B cell (primary cell): ENCODE data around the gene FOLR3. TPM values are rescaled to one million over a fixed set of nuclear protein-coding genes. Genes with fewer than 3 reads are reported as not detected.
"Not testable (repeated sequence)": the region's sequence is repeated elsewhere in the genome, so short reads cannot be mapped to it uniquely, and the experiment has no call there.

Experiments used
- ATAC-seq: fragments of 200-7000 bp; cut with Tn5 transposase; one replicate; pipeline ENCODE4 v1.10.0; 2021; ENCODE audit warnings: low read depth, mild to moderate bottlenecking, moderate number of reproducible peaks, moderate library complexity
- CTCF ChIA-PET: fragments of 350-600 bp; sonication (Branson Sonifier 250); formaldehyde crosslinking; loops from one replicate; lab custom pipeline; 2021; ENCODE audit warnings: antibody characterized with exemption, inconsistent platforms; lab: Charles Lee
- POLR2A ChIA-PET: fragments of 350-600 bp; sonication (Branson Sonifier 250); formaldehyde crosslinking; loops from one replicate; lab custom pipeline; 2021; ENCODE audit warnings: antibody characterized with exemption; lab: Charles Lee
- DNase-seq: peaks from one replicate; pipeline ENCODE4 v3.0.0; 2013
- H2AFZ ChIP-seq: 2 replicates; pipeline ENCODE4 v1.6.1; 2012; ENCODE audit warnings: mild to moderate bottlenecking, low read depth, low read length; ENCODE audit not compliant: insufficient read depth, poor library complexity, severe bottlenecking
- H3K27ac ChIP-seq, 2 donors: 1 replicate in 1 of 2; 2 replicates in 1 of 2; pipeline ENCODE4 v1.5.1; 2012 to 2013; ENCODE audit warnings: low read length in 2 of 2, mild to moderate bottlenecking in 2 of 2, moderate library complexity in 1 of 2
- H3K27me3 ChIP-seq, 4 experiments: fragments of 200-600 bp in 1 of 4; sonication (generic) in 1 of 4; replicated peaks in 1 of 4; 1 replicate in 2 of 4; 2 replicates in 2 of 4; pipeline versions ENCODE4 v1.6.1 to v1.7.0; 2013 to 2016; ENCODE audit warnings: low read length in 3 of 4, mild to moderate bottlenecking in 2 of 4, mixed read lengths in 1 of 4, moderate library complexity in 1 of 4; ENCODE audit not compliant: insufficient read depth in 4 of 4, control insufficient read depth in 3 of 4; ENCODE audit errors: control extremely low read depth in 1 of 4
- H3K36me3 ChIP-seq, 2 experiments: replicated peaks in 1 of 2; 1 replicate in 1 of 2; 2 replicates in 1 of 2; pipeline versions ENCODE4 v1.6.1 to v1.7.1; 2013; ENCODE audit warnings: low read length in 1 of 2; ENCODE audit not compliant: insufficient read depth in 2 of 2, control insufficient read depth in 1 of 2; ENCODE audit errors: control extremely low read depth in 1 of 2, extremely low read depth in 1 of 2
- H3K4me1 ChIP-seq, 2 donors: fragments of 200-600 bp in 1 of 2; sonication (generic) in 1 of 2; 1 replicate in 1 of 2; 2 replicates in 1 of 2; pipeline versions ENCODE4 v1.5.1 to v1.6.1; 2013 to 2017; ENCODE audit warnings: low read length in 2 of 2; ENCODE audit not compliant: control insufficient read depth in 2 of 2, insufficient read depth in 2 of 2
- H3K4me2 ChIP-seq: replicated peaks from 2 replicates; pipeline ENCODE3; 2012; ENCODE audit warnings: mild to moderate bottlenecking, low read depth, low read length; ENCODE audit not compliant: poor library complexity, severe bottlenecking
- H3K4me3 ChIP-seq, 5 experiments: fragments of 200-600 bp in 1 of 5; sonication (generic) in 1 of 5; 1 replicate in 3 of 5; 2 replicates in 2 of 5; pipeline versions ENCODE4 v1.5.1 to v1.7.0; 2011 to 2016; ENCODE audit warnings: low read length in 4 of 5, mild to moderate bottlenecking in 4 of 5, low read depth in 2 of 5, control low read depth in 1 of 5, moderate library complexity in 1 of 5; ENCODE audit not compliant: insufficient read depth in 1 of 5; ENCODE audit errors: control extremely low read depth in 1 of 5, extremely low read depth in 1 of 5
- H3K79me2 ChIP-seq: fragments of 200-600 bp; sonication (generic); one replicate; pipeline ENCODE4 v1.6.0; 2016; ENCODE audit warnings: low read length; ENCODE audit not compliant: control insufficient read depth, insufficient read depth
- H3K9ac ChIP-seq: fragments of 200-600 bp; sonication (generic); 2 replicates; pipeline ENCODE4 v1.6.1; 2017; ENCODE audit warnings: mild to moderate bottlenecking, low read length, moderate library complexity
- H3K9me3 ChIP-seq, 3 donors: one replicate each; pipeline versions ENCODE4 v1.6.1 to v1.7.1; 2013; ENCODE audit warnings: low read length in 2 of 3; ENCODE audit not compliant: control insufficient read depth in 2 of 3, insufficient read depth in 1 of 3; ENCODE audit errors: control extremely low read depth in 1 of 3
- H4K20me1 ChIP-seq: 2 replicates; pipeline ENCODE4 v1.6.0; 2012; ENCODE audit warnings: mild to moderate bottlenecking, low read length; ENCODE audit not compliant: insufficient read depth, control insufficient read depth, poor library complexity, severe bottlenecking
- H3K27ac Mint-ChIP-seq: one replicate; pipeline ENCODE4 v1.8.0; 2021; ENCODE audit warnings: mixed read lengths
- H3K27me3 Mint-ChIP-seq: one replicate; pipeline ENCODE4 v1.8.0; 2021; ENCODE audit warnings: mixed read lengths
- H3K4me1 Mint-ChIP-seq: one replicate; pipeline ENCODE4 v1.8.0; 2021; ENCODE audit warnings: mixed read lengths
- H3K4me3 Mint-ChIP-seq: one replicate; pipeline ENCODE4 v1.8.0; 2021; ENCODE audit warnings: mixed read lengths
- H3K9me3 Mint-ChIP-seq: one replicate; pipeline ENCODE4 v1.8.0; 2022; ENCODE audit warnings: mixed read lengths; ENCODE audit not compliant: insufficient read depth
- EZH2 ChIP-seq: IDR thresholded peaks from 2 replicates; pipeline ENCODE4 v1.6.1; 2012; ENCODE audit warnings: borderline replicate concordance, low read depth, mild to moderate bottlenecking, moderate library complexity, low read length; ENCODE audit not compliant: insufficient read depth, poor library complexity, severe bottlenecking
- WGBS: methylation state at CpG from one replicate; pipeline ENCODE4 v1.1.5; 2013; ENCODE audit warnings: missing lambda C conversion rate; ENCODE audit not compliant: insufficient coverage; 5-methylcytosine and 5-hydroxymethylcytosine counted together
- intact Hi-C: fragments of 100-400 bp; cut with micrococcal nuclease; formaldehyde crosslinking; loops from one replicate; pipeline ENCODE4 v1.10.0; 2022
- polyA plus RNA-seq: library from polyadenylated mRNA; depleted of rRNA; stranded (reverse); fragments of >200 nt; gene quantifications from 2 replicates; pipeline ENCODE4 v1.2.3, GENCODE V29; 2012
- total RNA-seq, 2 donors: library from RNA; stranded (reverse); fragments of 120-200 nt in 1 of 2; gene quantifications; 1 replicate in 1 of 2; 2 replicates in 1 of 2; pipeline versions ENCODE4 v1.2.3 to v1.2.4, GENCODE V29; 2013 to 2022
- TF ChIP-seq, protein P1 (sequence below): fragments of 200-600 bp; IDR thresholded peaks from one replicate; pipeline ENCODE4 v1.8.0; 2022; ENCODE audit warnings: antibody characterized with exemption, mild to moderate bottlenecking

Gene FOLR3
- total and polyA plus RNA-seq, 2 donors (not counting 1 experiment from before 2014, with no cell fraction given) = 0.10 TPM; not detected in 1

GRCh38 chr11:72150882-72151281 lies 15.4 kb downstream of the FOLR3 start:
- H3K4me1 ChIP-seq = no peaks in the 10 kb centered on the region
- no peak for DNase-seq
- H3K79me2 ChIP-seq = no peaks in the 10 kb centered on the region
- H3K27me3 ChIP-seq = peaks cover 0 to 3% (median 1%) of the 10 kb centered on the region in 4 experiments
- no peak overlapping the region for H3K27ac ChIP-seq
- no peak for ATAC-seq
- no peak overlapping the region for H3K4me3 ChIP-seq
- Mint-ChIP-seq H3K27ac (no peak overlapping the region), H3K4me1 (no peaks in the 10 kb centered on the region), H3K27me3 (no peaks in the 10 kb centered on the region), H3K4me3 (no peak overlapping the region), H3K9me3 (no peaks in the 10 kb centered on the region)
- no peak for TF ChIP-seq EZH2
- TF ChIP-seq, protein P1, sequence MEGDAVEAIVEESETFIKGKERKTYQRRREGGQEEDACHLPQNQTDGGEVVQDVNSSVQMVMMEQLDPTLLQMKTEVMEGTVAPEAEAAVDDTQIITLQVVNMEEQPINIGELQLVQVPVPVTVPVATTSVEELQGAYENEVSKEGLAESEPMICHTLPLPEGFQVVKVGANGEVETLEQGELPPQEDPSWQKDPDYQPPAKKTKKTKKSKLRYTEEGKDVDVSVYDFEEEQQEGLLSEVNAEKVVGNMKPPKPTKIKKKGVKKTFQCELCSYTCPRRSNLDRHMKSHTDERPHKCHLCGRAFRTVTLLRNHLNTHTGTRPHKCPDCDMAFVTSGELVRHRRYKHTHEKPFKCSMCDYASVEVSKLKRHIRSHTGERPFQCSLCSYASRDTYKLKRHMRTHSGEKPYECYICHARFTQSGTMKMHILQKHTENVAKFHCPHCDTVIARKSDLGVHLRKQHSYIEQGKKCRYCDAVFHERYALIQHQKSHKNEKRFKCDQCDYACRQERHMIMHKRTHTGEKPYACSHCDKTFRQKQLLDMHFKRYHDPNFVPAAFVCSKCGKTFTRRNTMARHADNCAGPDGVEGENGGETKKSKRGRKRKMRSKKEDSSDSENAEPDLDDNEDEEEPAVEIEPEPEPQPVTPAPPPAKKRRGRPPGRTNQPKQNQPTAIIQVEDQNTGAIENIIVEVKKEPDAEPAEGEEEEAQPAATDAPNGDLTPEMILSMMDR = no peak
- CTCF ChIA-PET = no interaction called here
- intact Hi-C loops = no loop called here
- no peaks in the 10 kb centered on the region for H3K36me3 ChIP-seq
- no peaks in the 10 kb centered on the region for H4K20me1 ChIP-seq
- WGBS = 63% methylated on average over 3 of the region's 4 CpGs
- H2AFZ ChIP-seq = no peak overlapping the region
- no peaks in the 10 kb centered on the region for H3K9me3 ChIP-seq
- POLR2A ChIA-PET = no interaction called here
- no peak overlapping the region for H3K9ac ChIP-seq
- H3K4me2 ChIP-seq = no peak overlapping the region

GRCh38 chr11:72153874-72154273 lies 18.3 kb downstream of the FOLR3 start:
- H3K27me3 Mint-ChIP-seq, H3K4me1 ChIP-seq, H3K79me2 ChIP-seq, H3K27ac ChIP-seq, ATAC-seq, H3K9ac ChIP-seq, H3K9me3 Mint-ChIP-seq, POLR2A ChIA-PET, H3K27me3 ChIP-seq, H3K4me2 ChIP-seq, H3K4me3 Mint-ChIP-seq, H3K4me1 Mint-ChIP-seq, DNase-seq, H3K4me3 ChIP-seq, H3K27ac Mint-ChIP-seq, intact Hi-C loops, H3K36me3 ChIP-seq, H3K9me3 ChIP-seq, H4K20me1 ChIP-seq, H2AFZ ChIP-seq: not testable (repeated sequence)
- CTCF ChIA-PET = interaction anchor here (4.3 kb wide), 1 partner anchor 10 kb away, joined by 24 read pairs; no protein-coding TSS in a partner anchor
- 94% methylated on average over 2 of the region's 6 CpGs for whole genome bisulfite sequencing
